Activated CD4-positive, alpha-beta T cell treated with anti-CD3 and anti-CD28 coated beads for 24 hours (primary cell): ENCODE measurements around the gene ARHGAP21.

Experiments used
- DNase-seq, 2 donors: peaks; one replicate each; pipeline ENCODE4 v3.0.0-alpha.2; 2020; ENCODE audit warnings: low read depth in 2 of 2

The ARHGAP21 gene

GRCh38 chr10:24574161-24574560 is 149.5 kb downstream of the ARHGAP21 start:
- no peak for DNase-seq

GRCh38 chr10:24571870-24572450 is 151.7 kb downstream of the ARHGAP21 start:
- DNase-seq, result no peak

- DNase-seq, result no peak
Measured at GRCh38 chr10:24570658-24571426, 152.8 kb downstream of the ARHGAP21 start.

GRCh38 chr10:24569828-24570657 is 153.6 kb downstream of the ARHGAP21 start:
- DNase-seq, result no peak

GRCh38 chr10:24569330-24569796 is 154.3 kb downstream of the ARHGAP21 start:
- DNase-seq, result no peak

- DNase-seq, result no peak
Measured at GRCh38 chr10:24568042-24568441, 155.6 kb downstream of the ARHGAP21 start.

- DNase-seq, result no peak
Measured at GRCh38 chr10:24561453-24561852, 162.2 kb downstream of the ARHGAP21 start.

GRCh38 chr10:24556750-24557742 is 166.6 kb downstream of the ARHGAP21 start:
- no peak for DNase-seq

- DNase-seq, result no peak
Measured at GRCh38 chr10:24556126-24556749, 167.4 kb downstream of the ARHGAP21 start.

GRCh38 chr10:24554036-24554435 is 169.7 kb downstream of the ARHGAP21 start:
- no peak for DNase-seq

GRCh38 chr10:24553051-24553612 is 170.6 kb downstream of the ARHGAP21 start:
- DNase-seq, result no peak

GRCh38 chr10:24552346-24553016 is 171.2 kb downstream of the ARHGAP21 start:
- DNase-seq, result no peak

GRCh38 chr10:24551161-24551560 is 172.5 kb downstream of the ARHGAP21 start:
- DNase-seq, result no peak

- DNase-seq, result no peak
Measured at GRCh38 chr10:24550680-24551079, 173.0 kb downstream of the ARHGAP21 start.

- DNase-seq, result no peak
Measured at GRCh38 chr10:24545585-24545984, 178.1 kb downstream of the ARHGAP21 start.

GRCh38 chr10:24544776-24545175 is 178.9 kb downstream of the ARHGAP21 start:
- DNase-seq, result no peak

- DNase-seq, result no peak
Measured at GRCh38 chr10:24542314-24543270, 181.1 kb downstream of the ARHGAP21 start.

- DNase-seq, result no peak
Measured at GRCh38 chr10:24541239-24541753, 182.4 kb downstream of the ARHGAP21 start.
